Endodermal cell (in vitro differentiated cells): ENCODE results near the gene TMPRSS4. TPM values are rescaled to one million over a fixed set of nuclear protein-coding genes. Genes with fewer than 3 reads are reported as not detected.

Experiments used
- DNase-seq: peaks from one replicate; pipeline ENCODE4 v3.0.0-alpha.2; 2017
- H3K27ac ChIP-seq: 2 replicates; pipeline ENCODE4 v1.5.1; 2013; ENCODE audit warnings: mild to moderate bottlenecking, low read depth, low read length, moderate library complexity
- H3K27me3 ChIP-seq: 2 replicates; pipeline ENCODE4 v1.6.1; 2013; ENCODE audit warnings: mild to moderate bottlenecking, low read length, moderate library complexity; ENCODE audit not compliant: insufficient read depth, control insufficient read depth, poor library complexity, severe bottlenecking
- H3K36me3 ChIP-seq: 2 replicates; pipeline ENCODE4 v1.7.0; 2013; ENCODE audit warnings: mild to moderate bottlenecking, low read length, moderate library complexity; ENCODE audit not compliant: control insufficient read depth, insufficient read depth
- H3K4me1 ChIP-seq: one replicate; pipeline ENCODE4 v1.7.0; 2013; ENCODE audit warnings: low read length; ENCODE audit not compliant: control insufficient read depth, insufficient read depth
- H3K4me3 ChIP-seq: 2 replicates; pipeline ENCODE4 v1.5.1; 2013; ENCODE audit warnings: mild to moderate bottlenecking, low read length, moderate library complexity
- H3K9ac ChIP-seq: 2 replicates; pipeline ENCODE4 v1.6.1; 2013; ENCODE audit warnings: mild to moderate bottlenecking, low read length, moderate library complexity; ENCODE audit not compliant: poor library complexity, severe bottlenecking; ENCODE audit errors: extremely low read depth
- H3K9me3 ChIP-seq: 2 replicates; pipeline ENCODE4 v1.6.1; 2013; ENCODE audit warnings: mild to moderate bottlenecking, low read length, moderate library complexity; ENCODE audit not compliant: control insufficient read depth
- H3K27ac Mint-ChIP-seq: 2 replicates; pipeline ENCODE4 v1.8.0; 2020; ENCODE audit warnings: mixed read lengths
- H3K27me3 Mint-ChIP-seq: 2 replicates; pipeline ENCODE4 v1.8.0; 2021; ENCODE audit warnings: mild to moderate bottlenecking, mixed read lengths; ENCODE audit not compliant: insufficient read depth
- H3K36me3 Mint-ChIP-seq: 2 replicates; pipeline ENCODE4 v1.8.0; 2020; ENCODE audit warnings: low read depth, mixed read lengths
- H3K4me1 Mint-ChIP-seq: 2 replicates; pipeline ENCODE4 v1.8.0; 2020; ENCODE audit warnings: mixed read lengths
- H3K4me3 Mint-ChIP-seq: 2 replicates; pipeline ENCODE4 v1.8.0; 2020; ENCODE audit warnings: mild to moderate bottlenecking, moderate library complexity, mixed read lengths
- H3K9me3 Mint-ChIP-seq: 2 replicates; pipeline ENCODE4 v1.8.0; 2020; ENCODE audit warnings: mild to moderate bottlenecking, mixed read lengths
- CTCF ChIP-seq: fragments of 200-600 bp; sonication (generic); conservative IDR thresholded peaks from 2 replicates; pipeline ENCODE4 v1.5.0; 2021; ENCODE audit warnings: antibody characterized with exemption, mild to moderate bottlenecking
- WGBS, 2 experiments: methylation state at CpG; one replicate each; pipeline versions ENCODE4 v1.1.5 to v1.1.7; 2013; ENCODE audit warnings: missing lambda C conversion rate in 2 of 2, mixed read lengths in 1 of 2; ENCODE audit not compliant: insufficient coverage in 1 of 2, insufficient read length in 1 of 2; 5-methylcytosine and 5-hydroxymethylcytosine counted together
- total RNA-seq, 2 donors: library from RNA; stranded (reverse); fragmentation: NEBNext Ultra II Directional in 1 of 2; extraction: Animal tissue kit (Norgen Biotek cat#: 25700) in 1 of 2; gene quantifications; 2 replicates in 1 of 2; 3 replicates in 1 of 2; pipeline ENCODE4 v1.2.1, GENCODE V29; 2021

Gene TMPRSS4
- total RNA-seq, 2 donors from 2014 or later = not detected

- H3K27me3 ChIP-seq = peaks cover 78% of the 10 kb centered on the region
- no peaks in the 10 kb centered on the region for H3K9me3 Mint-ChIP-seq
- H3K4me1 Mint-ChIP-seq = peaks cover under 1% of the 10 kb centered on the region
- no peak for TF ChIP-seq CTCF
- no peak overlapping the region for H3K4me3 ChIP-seq
- H3K27ac ChIP-seq = no peak overlapping the region
- H3K9ac ChIP-seq = no peak overlapping the region
- H3K36me3 ChIP-seq = no peaks in the 10 kb centered on the region
- 83 to 92% methylated on average over 2 of the region's 3 CpGs for WGBS, 2 experiments
- H3K4me3 Mint-ChIP-seq = no peak overlapping the region
- DNase-seq = no peak
- no peaks in the 10 kb centered on the region for H3K36me3 Mint-ChIP-seq
- no peaks in the 10 kb centered on the region for H3K9me3 ChIP-seq
- H3K27me3 Mint-ChIP-seq = peaks cover 89% of the 10 kb centered on the region
- no peak overlapping the region for H3K27ac Mint-ChIP-seq
- no peaks in the 10 kb centered on the region for H3K4me1 ChIP-seq
These were observed 86.0 kb downstream of the TMPRSS4 start for GRCh38 chr11:118162846-118163245.

GRCh38 chr11:118163494-118163893 is 86.6 kb downstream of the TMPRSS4 start:
- Mint-ChIP-seq H3K4me1 (no peaks in the 10 kb centered on the region), H3K27me3 (peaks cover 89% of the 10 kb centered on the region), H3K36me3 (no peaks in the 10 kb centered on the region), H3K27ac (no peak overlapping the region), H3K9me3 (no peaks in the 10 kb centered on the region), H3K4me3 (no peak overlapping the region)
- no peak for TF ChIP-seq CTCF
- Histone ChIP-seq H3K4me1 (no peaks in the 10 kb centered on the region), H3K9ac (no peak overlapping the region), H3K36me3 (no peaks in the 10 kb centered on the region), H3K9me3 (no peaks in the 10 kb centered on the region), H3K27me3 (peaks cover 78% of the 10 kb centered on the region), H3K27ac (no peak overlapping the region), H3K4me3 (no peak overlapping the region)
- 85 to 90% methylated on average over 4 to 5 of the region's 5 CpGs for whole genome bisulfite sequencing, 2 experiments
- DNase-seq = no peak

GRCh38 chr11:118164885-118165284 is 88.0 kb downstream of the TMPRSS4 start:
- Histone ChIP-seq H3K4me1 (no peaks in the 10 kb centered on the region), H3K4me3 (no peak overlapping the region), H3K9me3 (no peaks in the 10 kb centered on the region), H3K36me3 (no peaks in the 10 kb centered on the region), H3K27ac (no peak overlapping the region), H3K9ac (no peak overlapping the region), H3K27me3 (peaks cover 78% of the 10 kb centered on the region)
- Mint-ChIP-seq H3K27me3 (peaks cover 89% of the 10 kb centered on the region), H3K9me3 (no peaks in the 10 kb centered on the region), H3K36me3 (no peaks in the 10 kb centered on the region), H3K27ac (no peak overlapping the region), H3K4me1 (no peaks in the 10 kb centered on the region), H3K4me3 (no peak overlapping the region)
- 77% methylated on average over 2 of the region's 2 CpGs; no CpG with 5 or more reads in 1 of the 2 experiments for WGBS, 2 experiments
- TF ChIP-seq CTCF = no peak
- DNase-seq = no peak
